Muscle layer of colon (tissue), 2 donors: ENCODE measurements around the gene OCA2.

Experiments
- H3K27ac ChIP-seq: one replicate; pipeline ENCODE4 v1.7.0; 2013; ENCODE audit warnings: low read depth, mild to moderate bottlenecking, low read length, moderate library complexity
- H3K27me3 ChIP-seq, 2 donors: one replicate each; pipeline ENCODE4 v1.7.0; 2013; ENCODE audit warnings: low read length in 2 of 2, mild to moderate bottlenecking in 2 of 2; ENCODE audit not compliant: insufficient read depth in 2 of 2, control insufficient read depth in 1 of 2
- H3K36me3 ChIP-seq: one replicate; pipeline ENCODE4 v1.7.0; 2013; ENCODE audit warnings: mild to moderate bottlenecking, low read length; ENCODE audit not compliant: insufficient read depth
- H3K4me1 ChIP-seq: one replicate; pipeline ENCODE4 v1.7.0; 2013; ENCODE audit warnings: mild to moderate bottlenecking, low read length; ENCODE audit not compliant: insufficient read depth
- H3K4me3 ChIP-seq, 2 donors: one replicate each; pipeline ENCODE4 v1.7.0; 2013; ENCODE audit warnings: low read length in 2 of 2, low read depth in 1 of 2, mild to moderate bottlenecking in 1 of 2, moderate library complexity in 1 of 2
- H3K9ac ChIP-seq: one replicate; pipeline ENCODE4 v1.7.0; 2013; ENCODE audit warnings: low read length
- H3K9me3 ChIP-seq: one replicate; pipeline ENCODE4 v1.7.0; 2013; ENCODE audit warnings: mild to moderate bottlenecking, low read length
- donor health status: abdominal sarcoma.
- donor health status: Adenocarcinoma of cecum.

Gene OCA2

GRCh38 chr15:28100516-28101195 lies 1.5 kb upstream of the OCA2 start:
- Histone ChIP-seq H3K27me3 (peaks cover 43 to 75% of the 10 kb centered on the region in 2 donors), H3K4me3 (no peak overlapping the region), H3K27ac (no peak overlapping the region), H3K9me3 (no peaks in the 10 kb centered on the region), H3K9ac (no peak overlapping the region), H3K4me1 (peaks cover 10% of the 10 kb centered on the region), H3K36me3 (no peaks in the 10 kb centered on the region)

GRCh38 chr15:28099555-28100140 lies 533 bp upstream of the OCA2 start:
- Histone ChIP-seq H3K4me1 (peaks cover 13% of the 10 kb centered on the region), H3K27ac (no peak overlapping the region), H3K9me3 (no peaks in the 10 kb centered on the region), H3K36me3 (no peaks in the 10 kb centered on the region), H3K9ac (no peak overlapping the region), H3K4me3 (no peak overlapping the region), H3K27me3 (peaks cover 36 to 74% of the 10 kb centered on the region in 2 donors)

- Histone ChIP-seq H3K9me3 (no peaks in the 10 kb centered on the region), H3K4me3 (no peak overlapping the region), H3K36me3 (no peaks in the 10 kb centered on the region), H3K27me3 (peaks cover 34 to 81% of the 10 kb centered on the region in 2 donors), H3K27ac (no peak overlapping the region), H3K4me1 (peaks cover 13% of the 10 kb centered on the region), H3K9ac (no peak overlapping the region)
These were observed 752 bp downstream of the OCA2 start for GRCh38 chr15:28098360-28098765.

GRCh38 chr15:28097656-28098359 lies 1.3 kb downstream of the OCA2 start:
- no peak overlapping the region for H3K27ac ChIP-seq
- no peaks in the 10 kb centered on the region for H3K36me3 ChIP-seq
- peaks cover 13% of the 10 kb centered on the region for H3K4me1 ChIP-seq
- peaks cover 34 to 86% of the 10 kb centered on the region in 2 donors for H3K27me3 ChIP-seq
- H3K9me3 ChIP-seq: no peaks in the 10 kb centered on the region
- H3K9ac ChIP-seq: no peak overlapping the region
- no peak overlapping the region for H3K4me3 ChIP-seq

- Histone ChIP-seq H3K27me3 (peaks cover 34 to 83% of the 10 kb centered on the region in 2 donors), H3K36me3 (no peaks in the 10 kb centered on the region), H3K4me1 (peaks cover 13% of the 10 kb centered on the region), H3K9me3 (peaks cover 1% of the 10 kb centered on the region), H3K27ac (no peak overlapping the region), H3K9ac (no peak overlapping the region), H3K4me3 (peak overlapping the region; percentile 32 to 77)
These were observed 2.3 kb downstream of the OCA2 start for GRCh38 chr15:28096670-28097431.

GRCh38 chr15:28096411-28096669 lies 2.8 kb downstream of the OCA2 start:
- H3K36me3 ChIP-seq: no peaks in the 10 kb centered on the region
- peaks cover 13% of the 10 kb centered on the region for H3K4me1 ChIP-seq
- H3K27me3 ChIP-seq: peaks cover 34 to 81% of the 10 kb centered on the region in 2 donors
- peak overlapping the region; percentile 12 to 77 for H3K4me3 ChIP-seq
- peaks cover 5% of the 10 kb centered on the region for H3K9me3 ChIP-seq
- no peak overlapping the region for H3K27ac ChIP-seq
- H3K9ac ChIP-seq: no peak overlapping the region

- Histone ChIP-seq H3K4me3 (peak overlapping the region; percentile 13 to 77), H3K27me3 (peaks cover 27 to 68% of the 10 kb centered on the region in 2 donors), H3K9ac (no peak overlapping the region), H3K9me3 (peaks cover 10% of the 10 kb centered on the region), H3K4me1 (peaks cover 13% of the 10 kb centered on the region), H3K27ac (no peak overlapping the region), H3K36me3 (no peaks in the 10 kb centered on the region)
These were observed 4.2 kb downstream of the OCA2 start for GRCh38 chr15:28094732-28095521.

- no peak overlapping the region for H3K27ac ChIP-seq
- H3K27me3 ChIP-seq: peaks cover 22 to 58% of the 10 kb centered on the region in 2 donors
- H3K9me3 ChIP-seq: peaks cover 10% of the 10 kb centered on the region
- H3K4me1 ChIP-seq: peaks cover 13% of the 10 kb centered on the region
- no peaks in the 10 kb centered on the region for H3K36me3 ChIP-seq
- no peak overlapping the region for H3K4me3 ChIP-seq
- H3K9ac ChIP-seq: no peak overlapping the region
These were observed 5.2 kb downstream of the OCA2 start for GRCh38 chr15:28093752-28094535.

GRCh38 chr15:28091313-28091712 lies 7.8 kb downstream of the OCA2 start:
- H3K4me1 ChIP-seq: peaks cover 9% of the 10 kb centered on the region
- peaks cover 11 to 34% of the 10 kb centered on the region in 2 donors for H3K27me3 ChIP-seq
- H3K4me3 ChIP-seq: no peak overlapping the region
- no peaks in the 10 kb centered on the region for H3K36me3 ChIP-seq
- no peak overlapping the region for H3K27ac ChIP-seq
- no peak overlapping the region for H3K9ac ChIP-seq
- H3K9me3 ChIP-seq: peaks cover 10% of the 10 kb centered on the region

GRCh38 chr15:28086175-28086703 lies 12.9 kb downstream of the OCA2 start:
- Histone ChIP-seq H3K4me3 (no peak overlapping the region), H3K36me3 (no peaks in the 10 kb centered on the region), H3K27ac (no peak overlapping the region), H3K9ac (no peak overlapping the region), H3K9me3 (peaks cover 5% of the 10 kb centered on the region), H3K27me3 (no peaks in the 10 kb centered on the region), H3K4me1 (no peaks in the 10 kb centered on the region)
